ENCODE measurements around the gene WNT7A.

The WNT7A gene

DNA sequence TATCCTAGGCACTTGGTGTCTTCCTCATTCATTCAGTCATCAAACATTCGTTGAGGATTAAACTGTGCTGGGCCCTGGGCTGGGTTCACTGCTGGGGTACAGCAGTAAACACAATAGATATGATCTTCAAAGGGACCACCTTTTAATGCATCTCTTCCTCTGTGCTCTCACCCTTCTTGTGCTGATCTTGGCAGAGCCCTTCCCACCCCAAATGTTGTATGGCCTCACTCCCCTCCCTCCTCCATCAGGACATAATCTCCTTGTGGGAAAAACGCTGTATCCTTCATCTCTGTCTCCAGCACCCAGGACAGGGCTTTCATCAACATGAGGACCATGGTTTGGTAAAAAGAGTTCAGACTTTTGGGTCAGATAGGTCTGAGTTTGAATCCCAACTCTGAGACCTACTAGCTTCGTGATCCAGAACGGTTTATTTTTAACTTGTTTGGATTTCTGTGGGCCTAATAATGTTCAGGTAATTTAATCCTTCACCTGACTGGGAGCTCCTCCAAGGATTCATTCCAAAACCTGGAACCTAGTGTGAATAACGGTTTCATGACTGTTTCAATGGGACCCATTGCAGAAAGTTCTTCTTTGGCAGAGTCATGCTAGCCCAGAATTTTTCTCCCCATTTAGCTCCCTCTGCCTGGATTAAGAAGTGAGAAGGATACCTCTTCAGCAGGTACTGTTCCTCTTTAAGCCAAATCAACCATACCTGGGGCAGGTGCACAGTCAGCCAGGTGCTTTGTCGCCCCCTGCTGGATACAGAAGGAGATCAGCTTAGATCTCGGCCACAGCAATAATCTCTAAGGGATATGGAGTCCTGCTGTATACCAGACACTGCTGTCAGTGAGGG, 5.2 kb upstream of the WNT7A start:
- Histone ChIP-seq H3K9me3 (ENCODE audit: severe bottlenecking) (no peaks in the 10 kb centered on the region), H3K27ac (ENCODE audit: poor library complexity, severe bottlenecking) (no peak overlapping the region), H3K4me3 (ENCODE audit: severe bottlenecking) (no peak overlapping the region), H3K4me1 (ENCODE audit: insufficient read depth, poor library complexity, severe bottlenecking) (peaks cover 1% of the 10 kb centered on the region), H3K36me3 (ENCODE audit: low read depth) (no peaks in the 10 kb centered on the region), H3K27me3 (ENCODE audit: insufficient read depth, poor library complexity, severe bottlenecking) (no peaks in the 10 kb centered on the region)
- TF ChIP-seq, protein P1, sequence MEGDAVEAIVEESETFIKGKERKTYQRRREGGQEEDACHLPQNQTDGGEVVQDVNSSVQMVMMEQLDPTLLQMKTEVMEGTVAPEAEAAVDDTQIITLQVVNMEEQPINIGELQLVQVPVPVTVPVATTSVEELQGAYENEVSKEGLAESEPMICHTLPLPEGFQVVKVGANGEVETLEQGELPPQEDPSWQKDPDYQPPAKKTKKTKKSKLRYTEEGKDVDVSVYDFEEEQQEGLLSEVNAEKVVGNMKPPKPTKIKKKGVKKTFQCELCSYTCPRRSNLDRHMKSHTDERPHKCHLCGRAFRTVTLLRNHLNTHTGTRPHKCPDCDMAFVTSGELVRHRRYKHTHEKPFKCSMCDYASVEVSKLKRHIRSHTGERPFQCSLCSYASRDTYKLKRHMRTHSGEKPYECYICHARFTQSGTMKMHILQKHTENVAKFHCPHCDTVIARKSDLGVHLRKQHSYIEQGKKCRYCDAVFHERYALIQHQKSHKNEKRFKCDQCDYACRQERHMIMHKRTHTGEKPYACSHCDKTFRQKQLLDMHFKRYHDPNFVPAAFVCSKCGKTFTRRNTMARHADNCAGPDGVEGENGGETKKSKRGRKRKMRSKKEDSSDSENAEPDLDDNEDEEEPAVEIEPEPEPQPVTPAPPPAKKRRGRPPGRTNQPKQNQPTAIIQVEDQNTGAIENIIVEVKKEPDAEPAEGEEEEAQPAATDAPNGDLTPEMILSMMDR (IDR thresholded peaks at IDR 0.05; ENCODE audit: poor library complexity, severe bottlenecking): peak; percentile 91
- DNase-seq (ENCODE audit: low spot score) (no peak), ATAC-seq (ENCODE audit: low read depth) (peak; percentile 73)

DNA sequence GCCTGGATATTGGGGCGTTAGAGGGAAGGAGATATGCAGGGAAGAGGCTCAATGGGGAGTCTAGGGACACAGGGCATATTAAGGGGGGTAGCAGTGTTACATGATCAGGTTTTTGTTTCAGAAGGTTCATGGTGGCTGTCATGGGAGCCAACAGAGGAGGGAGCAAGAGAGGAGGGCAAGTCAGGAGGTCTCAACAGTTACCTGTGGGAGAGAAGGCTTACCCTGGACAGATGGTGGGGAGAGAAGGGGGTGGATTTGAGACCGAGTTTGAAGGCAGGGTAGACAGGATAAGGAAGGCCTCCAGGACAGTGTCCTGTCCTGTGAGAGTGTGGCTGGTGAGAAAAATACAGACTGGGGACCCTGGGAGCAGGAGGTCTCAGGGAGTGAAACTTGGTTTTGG, 3.8 kb upstream of the WNT7A start:
- DNase-seq (ENCODE audit: low spot score): no peak
- Histone ChIP-seq H3K4me3 (ENCODE audit: severe bottlenecking) (no peak overlapping the region), H3K36me3 (ENCODE audit: low read depth) (no peaks in the 10 kb centered on the region), H3K27ac (ENCODE audit: poor library complexity, severe bottlenecking) (no peak overlapping the region), H3K27me3 (ENCODE audit: insufficient read depth, poor library complexity, severe bottlenecking) (no peaks in the 10 kb centered on the region), H3K9me3 (ENCODE audit: severe bottlenecking) (no peaks in the 10 kb centered on the region), H3K4me1 (ENCODE audit: insufficient read depth, poor library complexity, severe bottlenecking) (no peaks in the 10 kb centered on the region)
- TF ChIP-seq, protein P1 (IDR thresholded peaks at IDR 0.05; ENCODE audit: poor library complexity, severe bottlenecking): no peak
- ATAC-seq (ENCODE audit: low read depth): no peak

DNA sequence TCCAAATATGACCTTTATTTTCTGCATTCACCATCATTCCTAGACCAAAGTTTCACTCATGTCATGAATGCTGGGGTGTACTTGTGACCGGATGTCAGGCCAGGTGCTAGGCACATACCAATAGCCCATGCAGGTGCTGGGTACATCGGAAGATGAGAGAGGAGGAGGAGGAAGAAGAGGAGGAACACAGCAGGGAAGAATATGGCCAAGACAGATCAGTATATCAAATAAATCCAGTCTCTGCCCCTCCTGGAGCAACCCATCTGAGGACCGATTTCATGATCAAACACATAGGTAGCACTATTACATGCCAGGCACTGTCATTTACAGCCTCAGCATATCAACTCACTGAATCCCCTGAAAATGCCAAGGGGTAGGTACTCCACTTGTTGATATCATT, 3.0 kb upstream of the WNT7A start:
- Histone ChIP-seq H3K27me3 (ENCODE audit: insufficient read depth, poor library complexity, severe bottlenecking) (no peaks in the 10 kb centered on the region), H3K4me3 (ENCODE audit: severe bottlenecking) (no peak overlapping the region), H3K36me3 (ENCODE audit: low read depth) (no peaks in the 10 kb centered on the region; the same call in 1 of the 2 replicates), H3K4me1 (ENCODE audit: insufficient read depth, poor library complexity, severe bottlenecking) (no peaks in the 10 kb centered on the region), H3K9me3 (ENCODE audit: severe bottlenecking) (no peaks in the 10 kb centered on the region), H3K27ac (ENCODE audit: poor library complexity, severe bottlenecking) (no peak overlapping the region)
- ATAC-seq (ENCODE audit: low read depth): no peak
- TF ChIP-seq, protein P1 (IDR thresholded peaks at IDR 0.05; ENCODE audit: poor library complexity, severe bottlenecking): no peak
- DNase-seq (ENCODE audit: low spot score): no peak

DNA sequence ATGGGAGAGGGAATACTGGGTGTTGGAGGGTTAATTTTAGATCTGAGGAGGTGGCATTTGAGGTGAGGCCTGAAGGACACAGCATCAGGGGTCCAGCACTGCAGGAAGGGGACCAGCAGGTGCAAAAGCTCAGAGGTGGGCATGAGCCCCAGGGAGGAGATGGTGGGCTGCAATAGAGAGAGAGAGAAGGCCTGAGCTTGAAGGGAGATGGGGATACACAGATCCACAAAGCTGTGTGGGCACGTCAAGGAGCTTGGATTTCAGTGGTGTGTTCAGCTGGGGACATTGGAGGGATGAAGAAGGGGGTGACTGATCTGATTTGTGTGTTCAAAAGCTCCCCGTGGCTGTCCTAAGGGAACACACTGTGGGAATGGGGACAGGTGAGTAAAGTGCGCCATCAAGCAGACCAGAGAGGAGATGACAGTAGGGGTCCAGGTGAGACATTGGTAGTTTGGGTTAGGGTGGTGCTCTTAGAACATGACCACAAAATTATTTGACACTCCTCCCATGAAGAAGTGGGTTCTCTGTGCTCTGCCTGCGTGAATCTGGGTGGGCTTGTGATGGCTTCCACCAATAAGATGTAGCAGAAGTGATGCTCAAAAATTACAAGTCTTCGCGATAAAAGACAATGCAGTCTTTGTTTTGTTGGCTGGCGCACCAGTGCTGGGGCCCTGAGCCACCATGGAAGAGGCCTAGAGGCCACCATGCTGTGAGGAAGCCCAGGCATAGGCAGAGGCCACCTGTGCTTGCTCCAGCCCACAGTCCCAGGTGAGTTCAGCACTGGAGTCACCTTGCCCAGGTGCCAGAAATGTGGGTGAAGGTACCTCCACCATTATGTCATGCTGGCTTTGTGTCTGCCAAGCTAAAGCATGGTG, 1.9 kb upstream of the WNT7A start:
- Histone ChIP-seq H3K27me3 (ENCODE audit: insufficient read depth, poor library complexity, severe bottlenecking) (no peaks in the 10 kb centered on the region), H3K36me3 (ENCODE audit: low read depth) (peaks cover 8% of the 10 kb centered on the region), H3K27ac (ENCODE audit: poor library complexity, severe bottlenecking) (no peak overlapping the region), H3K4me3 (ENCODE audit: severe bottlenecking) (no peak overlapping the region), H3K4me1 (ENCODE audit: insufficient read depth, poor library complexity, severe bottlenecking) (peaks cover 3% of the 10 kb centered on the region), H3K9me3 (ENCODE audit: severe bottlenecking) (no peaks in the 10 kb centered on the region)
- DNase-seq (ENCODE audit: low spot score) (no peak), ATAC-seq (ENCODE audit: low read depth) (no peak)
- TF ChIP-seq, protein P1 (IDR thresholded peaks at IDR 0.05; ENCODE audit: poor library complexity, severe bottlenecking): no peak
